T-helper 2 cell treated with Interferon-gamma antibody and Interleukin-4, amounts not matched to agents 100 ng/mL and 5 ng/mL, for 36 hours (primary cell): ENCODE results near the gene ATP8B4. TPM values are rescaled to one million over a fixed set of nuclear protein-coding genes. Genes with fewer than 3 reads are reported as not detected.

Source experiments
- intact Hi-C: fragments of 100-400 bp; cut with micrococcal nuclease; formaldehyde crosslinking; loops from one replicate; pipeline ENCODE4 v1.15.1; 2023
- total RNA-seq: library from RNA; stranded (reverse); gene quantifications from 2 replicates; pipeline ENCODE4 v1.2.3, GENCODE V29; 2022

ATP8B4 gene
- total RNA-seq, 1 donor from 2014 or later: 22.5 TPM

DNA sequence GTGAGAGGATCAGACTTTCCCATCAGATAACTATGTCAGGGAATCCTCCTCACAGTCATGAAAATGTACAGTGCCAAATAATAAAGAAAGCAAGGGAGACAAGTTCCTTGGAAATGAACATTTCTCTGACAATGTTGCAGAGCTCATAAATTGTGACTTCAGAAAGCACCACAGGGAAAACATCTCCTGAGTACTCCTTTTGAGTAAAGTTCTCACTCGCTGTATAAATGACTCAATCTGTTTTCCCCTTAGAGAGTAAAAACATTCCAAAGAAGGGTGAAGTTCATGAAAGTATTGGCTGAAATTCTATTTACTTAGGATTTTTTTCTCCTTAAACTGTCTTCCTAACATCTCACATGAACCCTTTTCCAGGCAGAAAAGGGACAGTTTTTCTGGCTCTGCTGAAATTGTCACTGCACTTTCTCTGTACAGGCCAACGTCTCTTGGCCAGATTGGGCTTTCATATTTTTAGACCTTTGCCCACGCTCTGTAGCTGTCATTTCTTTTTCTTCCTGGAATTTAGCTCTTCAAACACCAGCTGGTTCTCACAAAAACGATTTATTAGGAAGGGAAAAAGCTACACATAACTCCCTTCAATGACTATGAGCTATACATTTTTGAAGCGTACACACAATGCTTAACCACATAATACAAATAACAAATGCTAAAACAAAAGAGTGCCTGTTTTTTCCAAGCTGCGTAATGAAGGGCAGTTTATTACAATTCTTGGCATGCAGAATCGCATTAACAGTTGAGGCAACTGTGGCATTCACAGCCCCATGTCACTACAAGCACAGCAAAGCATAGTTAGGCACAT, 216.1 kb downstream of the ATP8B4 start:
- intact Hi-C loops: no loop called here

- intact Hi-C loops: no loop called here
These were observed 216.9 kb downstream of the ATP8B4 start for GRCh38 chr15:49901996-49902684.

GRCh38 chr15:49901321-49901720, 217.7 kb downstream of the ATP8B4 start:
- intact Hi-C loops: no loop called here

DNA sequence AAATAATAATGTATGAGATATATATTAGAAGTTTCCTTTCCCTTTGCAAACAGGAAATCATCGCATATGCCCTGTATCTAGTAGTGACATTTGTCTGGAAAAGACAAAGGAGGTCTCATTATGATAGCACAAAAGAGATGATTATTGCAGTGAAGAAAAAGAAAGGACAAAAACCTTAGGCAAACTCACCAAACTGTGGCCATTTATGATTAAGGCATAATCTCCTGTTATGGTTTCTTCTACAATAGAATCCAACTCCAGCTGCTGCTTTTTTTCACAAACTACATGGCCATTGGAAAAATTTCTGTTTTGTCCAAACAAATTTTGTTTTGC, 218.2 kb downstream of the ATP8B4 start:
- intact Hi-C loops: no loop called here

DNA sequence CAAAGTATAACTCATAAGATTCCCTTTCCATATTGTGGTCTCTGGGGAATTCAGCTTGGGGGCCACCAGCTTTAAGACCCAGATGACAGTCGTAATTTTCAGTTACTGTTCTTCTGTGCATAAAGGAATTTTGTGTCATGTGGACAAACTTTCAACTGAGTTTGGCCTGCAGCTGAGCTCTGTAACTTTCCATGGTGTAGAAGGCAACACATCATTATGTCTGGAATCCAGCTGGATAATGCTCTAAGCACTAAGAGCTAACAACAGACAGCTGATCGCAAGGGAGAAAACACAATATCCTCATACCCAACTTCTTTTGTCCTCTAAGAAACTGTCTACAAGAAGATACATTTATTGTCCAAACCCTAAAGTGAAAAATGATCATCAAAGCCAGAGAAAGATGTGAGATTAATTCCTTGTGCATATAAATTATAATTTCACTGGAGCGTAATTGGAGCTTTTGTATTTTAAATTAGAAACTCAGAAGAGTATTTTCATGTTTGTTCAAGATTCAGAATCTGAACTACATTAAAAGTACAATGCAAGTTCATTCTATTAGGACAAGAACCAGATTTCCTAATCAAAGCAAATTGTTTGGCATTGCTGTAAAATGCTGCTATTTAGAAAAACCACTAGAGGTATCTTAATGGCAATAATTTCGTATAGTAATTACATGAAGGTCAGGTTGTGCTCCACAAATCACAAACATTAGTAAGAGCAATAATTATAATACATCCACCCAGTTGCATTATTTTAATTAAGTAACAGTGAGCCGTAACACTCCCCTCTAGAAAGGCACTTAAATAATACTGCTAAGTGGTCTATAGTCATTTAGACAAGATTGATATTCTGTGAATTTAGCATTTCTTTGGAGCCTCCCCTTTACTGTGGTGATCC, 218.8 kb downstream of the ATP8B4 start:
- intact Hi-C loops: no loop called here

- intact Hi-C loops: no loop called here
These were observed 220.3 kb downstream of the ATP8B4 start for GRCh38 chr15:49898575-49899283.

GRCh38 chr15:49898097-49898496, 220.9 kb downstream of the ATP8B4 start:
- intact Hi-C loops: no loop called here

DNA sequence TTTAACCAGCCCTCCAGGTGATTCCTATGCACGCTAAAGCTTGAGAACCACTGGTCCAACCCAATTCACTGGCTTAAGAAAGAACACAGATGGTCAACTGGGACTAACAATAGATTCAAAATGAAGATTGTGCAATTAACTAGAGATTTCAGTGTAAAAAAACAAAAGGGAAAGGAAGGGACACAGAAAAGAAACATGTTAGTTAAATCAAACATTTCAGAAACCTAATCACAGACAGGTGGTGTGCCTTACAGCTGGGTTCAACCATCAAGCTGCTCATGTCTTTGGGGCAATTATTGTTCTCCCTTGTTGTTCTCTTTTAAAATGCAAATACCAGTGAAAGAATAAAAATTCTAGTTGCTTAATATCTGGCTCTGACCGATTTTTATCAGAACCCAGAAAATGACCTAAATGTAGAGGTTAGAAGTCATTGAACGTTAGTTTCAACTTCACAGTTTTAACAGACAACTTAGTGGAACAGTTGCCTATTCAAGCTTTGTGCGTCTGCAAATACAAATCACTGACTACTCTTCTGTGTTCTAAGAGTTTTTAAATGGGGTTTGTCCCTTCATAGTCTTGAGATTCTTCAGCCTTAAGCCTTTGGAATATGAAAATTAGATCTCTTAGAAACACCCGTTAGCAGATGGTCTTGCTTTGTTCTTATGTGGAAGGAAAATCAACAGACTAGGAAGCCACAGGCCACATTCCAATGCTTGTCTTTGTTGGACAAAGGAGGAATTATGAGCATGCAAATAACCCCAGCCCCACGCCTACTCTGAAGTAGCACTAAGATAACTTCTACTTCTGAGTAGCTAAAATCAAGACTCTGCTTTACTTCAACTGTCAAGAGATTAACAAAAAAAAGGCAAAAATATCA, 223.4 kb downstream of the ATP8B4 start:
- intact Hi-C loops: no loop called here

- intact Hi-C loops: no loop called here
These were observed 228.3 kb downstream of the ATP8B4 start for GRCh38 chr15:49890689-49891088.

DNA sequence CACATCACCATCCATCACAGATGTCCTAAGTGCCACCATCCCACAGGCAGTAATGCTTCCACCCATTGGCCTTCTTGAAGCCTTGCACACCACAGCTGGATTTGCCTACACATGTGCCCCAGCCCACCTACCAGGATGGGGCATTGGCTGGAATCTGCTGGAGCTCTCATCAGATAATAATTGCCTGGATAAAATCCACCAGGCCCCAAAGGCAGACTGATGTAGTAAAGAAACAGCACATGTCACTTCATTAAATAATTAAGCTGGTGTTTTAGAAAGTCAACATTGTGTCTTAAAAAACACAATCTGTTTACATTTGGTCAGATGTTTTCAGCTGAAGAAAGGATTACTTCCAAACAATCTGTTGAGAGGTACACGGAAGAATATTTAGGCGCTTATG, 229.5 kb downstream of the ATP8B4 start:
- intact Hi-C loops: no loop called here

- intact Hi-C loops: no loop called here
These were observed 230.3 kb downstream of the ATP8B4 start for GRCh38 chr15:49888734-49889133.

DNA sequence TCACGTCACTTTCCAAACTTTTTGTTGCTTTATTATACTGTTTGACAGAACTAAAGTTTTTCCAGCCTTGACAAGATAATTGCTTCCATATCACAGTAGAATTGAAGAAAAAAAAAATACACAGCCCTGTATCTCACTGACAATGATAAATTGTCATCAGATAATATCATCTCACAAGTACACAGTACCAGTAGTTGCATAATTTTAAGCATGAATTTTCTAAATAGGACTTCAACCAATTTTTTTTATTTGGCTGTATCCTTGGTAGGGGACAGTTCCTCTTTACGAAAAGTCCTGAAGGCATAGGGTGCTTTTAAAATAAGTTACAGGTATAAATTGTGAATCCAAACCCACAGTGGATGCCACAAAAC, 230.7 kb downstream of the ATP8B4 start:
- intact Hi-C loops: no loop called here

DNA sequence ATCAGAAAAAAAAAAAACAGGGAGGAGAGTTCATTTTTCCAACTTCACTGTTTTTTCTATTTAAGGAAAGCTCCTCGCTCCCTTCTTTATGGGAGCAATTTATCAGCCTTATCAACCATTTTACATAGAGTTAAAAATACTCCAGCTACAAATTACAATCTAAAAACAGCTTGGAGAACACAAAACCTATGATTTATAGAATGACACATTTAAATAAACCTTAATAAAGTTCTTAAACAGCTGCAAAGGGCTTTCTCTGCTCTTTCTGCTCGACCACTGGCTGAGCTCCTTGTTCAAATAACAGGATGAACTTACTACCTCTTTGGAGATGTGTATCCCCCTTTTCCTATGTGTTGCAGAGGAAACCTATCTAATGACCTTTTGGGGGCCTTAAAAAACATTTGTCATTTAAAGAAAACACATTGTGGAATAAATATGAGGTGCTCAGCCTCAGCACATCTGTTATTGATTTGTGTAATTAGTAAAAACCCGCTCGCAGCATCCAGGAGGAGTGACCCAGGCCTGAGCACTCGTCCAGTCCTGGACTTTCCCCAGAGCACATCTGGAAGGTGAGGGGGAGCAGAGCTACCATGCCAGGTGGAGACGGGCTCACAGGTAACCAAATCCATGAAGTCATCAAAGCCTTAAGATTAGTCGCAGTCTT, 231.2 kb downstream of the ATP8B4 start:
- intact Hi-C loops: no loop called here

- intact Hi-C loops: no loop called here
These were observed 235.9 kb downstream of the ATP8B4 start for GRCh38 chr15:49883121-49883520.

- intact Hi-C loops: no loop called here
These were observed 237.2 kb downstream of the ATP8B4 start for GRCh38 chr15:49881866-49882265.

GRCh38 chr15:49881433-49881832, 237.6 kb downstream of the ATP8B4 start:
- intact Hi-C loops: no loop called here

- intact Hi-C loops: no loop called here
These were observed 241.0 kb downstream of the ATP8B4 start for GRCh38 chr15:49877873-49878521.

DNA sequence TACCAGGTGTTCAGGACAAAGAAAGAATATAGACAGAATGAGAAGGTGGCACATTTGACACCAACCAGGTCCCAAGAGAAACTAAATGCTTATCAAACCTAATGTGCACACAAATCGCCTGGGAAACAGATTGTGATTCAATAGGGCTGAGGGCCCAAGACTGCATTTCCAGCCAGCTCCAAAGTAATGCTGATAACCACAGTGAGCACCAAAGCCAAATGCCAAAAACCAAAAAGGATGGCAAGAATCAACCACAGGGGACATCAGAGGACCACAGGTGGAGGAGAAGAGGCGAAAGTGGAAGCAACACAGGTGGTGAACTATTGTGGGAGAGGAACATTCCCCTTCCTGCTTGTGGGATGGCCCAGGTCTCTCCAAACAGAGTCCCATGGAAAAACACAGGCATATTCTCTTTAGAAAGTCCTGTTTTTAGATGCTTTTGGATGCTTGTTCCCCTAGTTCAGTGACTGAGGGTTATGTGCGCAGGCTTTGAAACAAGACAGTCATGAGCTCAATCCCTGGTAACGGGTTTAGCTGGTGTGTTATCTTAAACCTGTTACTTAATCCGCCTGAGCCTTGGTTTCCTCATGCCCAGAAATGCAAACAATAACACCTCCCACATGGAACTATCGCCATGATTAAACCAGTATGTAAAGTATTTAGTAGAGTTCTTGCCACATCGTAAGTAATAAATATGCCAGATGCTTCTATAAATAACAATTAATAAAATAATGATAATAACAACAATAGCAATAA, 241.7 kb downstream of the ATP8B4 start:
- intact Hi-C loops: no loop called here
